ENCODE data around the gene VRK2.

DNA sequence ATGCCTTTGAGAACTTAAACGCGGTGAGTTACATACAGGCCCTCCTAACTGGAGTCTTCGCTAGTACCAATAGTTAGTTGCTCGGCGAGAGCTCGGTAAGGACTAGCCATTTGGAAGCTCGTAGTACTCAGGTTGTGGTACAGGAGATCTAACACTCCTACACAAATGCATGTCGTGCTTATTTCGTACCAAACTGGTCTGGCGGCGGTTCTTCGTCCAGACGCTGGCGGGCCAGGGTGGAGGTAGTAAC, 346 bp upstream of the VRK2 start:
- no peak for TF ChIP-seq POLR2AphosphoS5 (IDR thresholded peaks at IDR 0.05; ENCODE audit: low read depth, low read length)
- TF ChIP-seq SIN3A (IDR thresholded peaks at IDR 0.05; ENCODE audit: borderline replicate concordance, insufficient read depth, low read length): no peak
- TF ChIP-seq TAF1 (IDR thresholded peaks at IDR 0.05; ENCODE audit: borderline replicate concordance, insufficient read depth, low read length): no peak
- TF ChIP-seq REST (IDR thresholded peaks at IDR 0.05; ENCODE audit: insufficient read depth in 1 of 2, low read depth in 2 of 2, low read length in 2 of 2): no peak

Data from PFSK-1 (cell line).